K562 (cell line): ENCODE data around the gene MYCL. TPM values are rescaled to one million over a fixed set of nuclear protein-coding genes. Genes with fewer than 3 reads are reported as not detected.
A peak's percentile ranks its signal among the peaks of the same experiment; 100 is the strongest.

Source experiments
- C11orf30 ChIP-seq: fragments of 450-650 bp; IDR thresholded peaks from 2 replicates; pipeline ENCODE4 v1.6.1; 2016; ENCODE audit warnings: low read depth, mild to moderate bottlenecking
- CBX3 ChIP-seq, 2 experiments: IDR thresholded peaks; 1 replicate in 1 of 2; 2 replicates in 1 of 2; pipeline ENCODE4 v1.6.1; 2012; ENCODE audit warnings: inconsistent platforms in 2 of 2, low read length in 2 of 2, borderline replicate concordance in 1 of 2, control low read depth in 1 of 2
- ETV1 ChIP-seq: fragments of 450-650 bp; conservative IDR thresholded peaks from 2 replicates; pipeline ENCODE4 v1.6.1; 2016; ENCODE audit warnings: missing genetic modification characterization, control low read depth, low read depth, missing compliant biosample characterization
- GTF2B ChIP-seq: IDR thresholded peaks from 2 replicates; pipeline ENCODE4 v1.6.1; 2011; ENCODE audit not compliant: insufficient read length; ENCODE audit errors: extremely low read depth
- MAFF ChIP-seq: IDR thresholded peaks from 2 replicates; pipeline ENCODE4 v1.6.1; 2012; ENCODE audit warnings: low read length, improper control_type of control experiment
- PKNOX1 ChIP-seq: fragments of 450-650 bp; IDR thresholded peaks from 2 replicates; pipeline ENCODE4 v1.6.1; 2016
- ZMIZ1 ChIP-seq, 2 experiments: fragments of 150-350 bp in 1 of 2; IDR thresholded peaks; 2 replicates each; pipeline ENCODE4 v1.6.1; 2012 to 2016; ENCODE audit warnings: low read depth in 2 of 2, low read length in 2 of 2, mild to moderate bottlenecking in 1 of 2, moderate library complexity in 1 of 2
- ZNF589 ChIP-seq: fragments of 200-800 bp; sonication (Bioruptor generic); IDR thresholded peaks from 2 replicates; pipeline ENCODE4 v1.6.1; 2016; ENCODE audit warnings: low read depth, missing genetic modification characterization, missing compliant biosample characterization
- ZNF592 ChIP-seq: fragments of 450-650 bp; IDR thresholded peaks from 2 replicates; pipeline ENCODE4 v1.6.1; 2017; ENCODE audit warnings: antibody characterized with exemption, mild to moderate bottlenecking
- polyA plus RNA-seq, 8 experiments: library from polyadenylated mRNA; depleted of rRNA in 4 of 8; stranded (reverse) in 5 of 8; unstranded in 3 of 8; fragments of >200 nt; fragmentation: Nextera tagmentation in 2 of 8; fragmentation: Illumina TruSeq in 1 of 8; extraction: Ambion mirVana in 2 of 8; extraction: Trizol in 1 of 8; gene quantifications; 2 replicates each; pipeline versions ENCODE4 v1.2.1 to v1.2.3, GENCODE V29; 2011 to 2014; ENCODE audit warnings: inconsistent platforms in 1 of 8, missing spikeins in 1 of 8
- total RNA-seq, 7 experiments: library from RNA; depleted of rRNA in 6 of 7; stranded (reverse); fragments of >200 nt in 6 of 7; fragmentation: Illumina TruSeq in 2 of 7; extraction: Trizol in 2 of 7; gene quantifications; 2 replicates each; pipeline versions ENCODE4 v1.2.1 to v1.2.3, GENCODE V29; 2011 to 2021; ENCODE audit warnings: low replicate concordance in 1 of 7
- TF ChIP-seq, protein P1 (sequence below): fragments of 250-450 bp; sonication (Bioruptor Pico); IDR thresholded peaks from 2 replicates; pipeline ENCODE4 v1.5.0; 2021; ENCODE audit warnings: mild to moderate bottlenecking, moderate library complexity

MYCL gene
- total and polyA plus RNA-seq, 9 of the 15 experiments (the other 6 are each of a cell fraction or from before 2014, with no cell fraction given): 3.5 to 22.0 (median 12.8) TPM

- peak; percentile 100 for TF ChIP-seq PKNOX1
- peak; percentile 95 for TF ChIP-seq ZNF589 (CRISPR knock-in tag)
- TF ChIP-seq, protein P1, sequence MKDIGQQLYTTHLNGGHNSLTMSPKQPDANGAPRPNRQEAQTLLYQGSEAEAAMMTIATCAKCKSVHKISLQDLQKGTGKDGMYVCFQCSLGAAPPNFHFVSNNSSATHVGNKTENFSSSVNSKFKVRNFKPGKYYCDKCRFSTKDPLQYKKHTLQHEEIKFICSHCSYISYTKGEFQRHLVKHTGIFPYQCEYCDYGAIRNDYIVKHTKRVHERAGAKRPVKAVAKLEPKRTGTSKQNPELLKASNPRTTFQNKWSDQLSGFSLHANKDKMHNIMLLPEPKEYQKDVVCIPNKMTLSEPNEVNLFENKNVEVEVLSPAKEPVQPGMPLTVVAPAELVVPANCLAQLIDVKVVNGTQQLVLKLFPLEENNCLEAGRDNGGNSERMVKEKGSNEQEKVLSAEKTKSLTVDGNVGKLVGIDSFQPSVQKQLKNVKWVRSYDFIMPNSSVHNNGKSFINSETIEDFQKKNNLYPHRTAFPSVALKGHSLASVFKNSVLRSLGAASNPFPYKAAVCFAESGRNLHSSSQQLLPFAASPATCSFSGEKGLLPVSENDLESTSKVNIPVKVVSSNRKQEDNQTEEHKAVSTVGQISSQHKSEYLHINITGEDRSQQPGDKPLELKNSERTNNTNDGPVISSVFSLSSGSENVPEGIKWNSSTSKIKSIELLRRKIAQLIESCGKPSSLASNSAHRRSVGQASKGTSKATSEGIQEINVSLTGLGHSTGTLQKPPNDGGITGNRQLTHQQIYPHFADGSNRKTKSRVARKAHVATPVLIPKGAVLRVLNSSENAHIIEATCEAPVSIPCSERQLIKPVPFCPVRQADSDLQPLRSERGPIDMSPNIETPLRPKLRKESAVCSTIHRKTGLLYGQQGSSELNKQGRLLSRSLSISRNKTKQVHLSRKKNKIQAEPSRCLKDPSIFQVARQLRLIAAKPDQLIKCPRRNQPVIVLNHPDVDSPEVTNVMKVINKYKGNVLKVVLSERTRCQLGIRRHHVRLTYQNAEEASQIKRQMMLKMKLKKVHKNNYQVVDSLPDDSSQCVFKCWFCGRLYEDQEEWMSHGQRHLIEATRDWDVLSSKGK: no peak
- TF ChIP-seq MAFF: peak; percentile 52; the same call in 1 of the 2 replicates
- peak; percentile 96 for TF ChIP-seq ZNF592
- peak; percentile 9; the same call in 1 of the 2 replicates for TF ChIP-seq ETV1 (tag)
- peak; percentile 78; the same call in 1 of the 2 replicates for TF ChIP-seq C11orf30
- peak in 1 of 2 experiments; percentile 70; a peak in 1 of 3 replicates for TF ChIP-seq CBX3 (IDR thresholded peaks at IDR 0.05; ENCODE audit: borderline replicate concordance in 1 of 2, low read length in 2 of 2)
- no peak for TF ChIP-seq GTF2B
- TF ChIP-seq ZMIZ1 (IDR thresholded peaks at IDR 0.05; ENCODE audit: low read depth in 2 of 2, low read length in 2 of 2): peak in 1 of 2 experiments; percentile 32; a peak in 1 of 4 replicates
Measured at GRCh38 chr1:39898648-39899603, 2.8 kb downstream of the MYCL start (continued).
